NCI-H1048 (cell line): ENCODE data around the gene GTF2A1.

ENCODE experiments used
- DNase-seq: peaks from one replicate; lab custom pipeline; 2025; lab: John Stamatoyannopoulos, UW

Gene GTF2A1

DNA sequence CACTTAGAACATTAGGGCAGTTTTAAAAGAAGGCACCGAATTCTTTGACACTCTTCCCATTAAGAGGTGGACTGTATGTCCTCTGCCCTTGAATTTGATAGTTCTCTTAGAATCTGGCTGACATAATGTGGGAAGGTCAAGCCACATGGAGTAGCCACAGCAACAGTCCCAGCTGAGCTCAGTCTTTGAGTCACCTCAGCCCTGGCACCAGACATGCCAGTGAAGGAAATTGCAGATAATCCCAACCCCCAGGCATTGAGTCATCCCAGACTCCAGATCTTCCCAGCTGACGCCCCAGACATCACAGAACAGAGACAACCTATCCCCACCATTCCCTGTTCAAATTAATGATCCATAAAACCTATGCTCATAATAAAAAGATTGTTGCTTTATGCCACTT lies 83.4 kb downstream of the GTF2A1 start:
- DNase-seq, result no peak

DNA sequence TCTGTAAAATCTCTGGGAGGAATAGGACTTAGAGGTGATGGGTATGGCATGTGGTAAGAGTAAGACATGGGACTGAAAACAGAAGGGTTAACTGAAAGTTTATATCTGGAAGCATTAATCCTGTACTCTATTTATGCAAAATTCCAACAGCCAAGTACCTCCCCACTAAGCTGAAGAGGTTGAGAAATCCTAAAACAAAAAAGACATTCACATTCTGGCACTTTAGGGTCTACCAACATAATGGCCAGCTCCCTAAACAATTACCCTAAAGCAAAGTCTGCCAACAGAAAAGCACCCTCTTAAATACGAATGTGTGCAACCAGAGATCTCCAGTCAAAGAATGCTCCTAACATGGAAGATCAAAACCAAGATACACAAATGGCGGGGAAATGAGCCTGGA lies 87.4 kb downstream of the GTF2A1 start:
- DNase-seq, result no peak

DNA sequence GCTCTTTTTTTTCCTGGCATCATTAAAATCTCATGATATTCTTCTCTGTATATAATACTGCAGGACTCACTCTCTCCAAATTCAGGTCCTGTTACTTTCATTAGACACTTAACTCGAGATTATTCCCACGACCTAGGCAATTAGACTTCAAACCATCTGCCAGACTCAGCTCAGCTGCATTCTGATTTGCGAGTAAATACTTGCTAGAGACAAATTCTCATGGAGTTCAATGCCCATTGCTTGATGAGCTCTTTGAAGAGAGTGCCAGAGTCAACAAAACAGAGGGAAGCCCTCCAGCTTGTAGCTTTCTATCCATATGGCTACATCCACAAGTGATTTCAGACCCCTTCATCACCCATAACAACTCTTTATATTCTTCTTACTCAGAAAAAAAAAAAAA lies 88.3 kb downstream of the GTF2A1 start:
- no peak for DNase-seq

DNA sequence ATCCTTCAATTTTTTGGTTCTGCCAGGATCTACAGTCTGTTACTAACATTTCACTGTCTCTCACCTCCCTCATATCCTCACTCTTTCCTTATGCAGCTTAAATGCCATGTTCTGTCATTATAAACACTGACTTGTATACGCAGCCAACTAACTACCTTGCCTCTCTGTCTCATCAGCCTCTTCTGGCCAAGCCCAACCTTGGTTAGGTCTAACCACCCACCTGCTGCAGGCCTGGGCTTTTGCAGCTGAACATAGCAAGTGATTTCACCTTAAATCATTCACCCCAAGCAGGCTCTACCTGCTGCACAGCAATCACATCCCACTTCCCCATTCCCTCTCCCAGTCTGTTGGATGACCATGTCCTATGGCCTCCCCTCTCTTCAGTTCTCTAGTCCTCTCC lies 91.5 kb downstream of the GTF2A1 start:
- DNase-seq, result no peak

DNA sequence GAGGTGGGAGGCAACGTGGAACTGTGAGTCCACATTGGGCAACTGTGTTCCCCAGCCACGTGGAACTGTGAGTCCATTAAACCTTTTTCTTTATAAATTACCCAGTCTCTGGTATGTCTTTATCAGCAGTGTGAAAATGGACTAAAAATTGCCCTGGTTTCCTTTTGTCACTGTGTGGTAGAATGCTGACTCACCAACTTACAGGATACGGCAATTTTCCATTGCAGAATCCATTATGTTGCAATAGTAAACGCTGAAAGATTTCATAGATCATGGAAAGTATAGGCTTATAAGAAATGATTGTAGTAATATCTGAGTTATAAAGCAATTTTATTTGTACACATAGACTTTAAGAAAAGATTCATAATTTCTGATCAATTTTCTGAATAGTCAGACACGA lies 93.0 kb downstream of the GTF2A1 start:
- DNase-seq, result no peak

DNA sequence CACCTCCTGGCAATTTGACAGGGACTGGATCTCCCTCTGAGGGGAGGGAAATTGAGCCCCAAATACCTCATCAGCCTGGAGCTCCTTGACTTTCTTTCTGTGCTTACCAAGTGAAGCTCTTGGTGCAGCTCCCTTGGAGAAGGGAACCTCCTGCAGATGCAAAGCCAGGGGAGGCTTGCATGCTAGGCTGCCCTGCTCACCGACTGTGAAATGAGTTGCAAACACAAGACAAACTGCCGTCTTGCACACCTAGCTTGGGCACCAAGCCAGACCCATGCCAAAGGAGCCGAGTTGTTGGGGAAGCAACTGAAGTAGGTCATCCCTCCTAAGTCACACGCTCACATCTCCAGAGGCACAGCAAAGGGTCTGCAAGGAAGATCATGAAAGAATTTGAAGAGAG lies 95.2 kb downstream of the GTF2A1 start:
- DNase-seq, result no peak
